Loucy (cell line): ENCODE results near the gene MYRIP.

Experiments used
- CTCF ChIP-seq: fragments of 200-600 bp; sonication (generic); conservative IDR thresholded peaks from 2 replicates; pipeline ENCODE4 v1.5.1; 2014; ENCODE audit warnings: mild to moderate bottlenecking, antibody characterized with exemption, low read length
- EZH2phosphoT487 ChIP-seq: fragments of 200-600 bp; IDR thresholded peaks from 2 replicates; pipeline ENCODE4 v1.6.1; 2018; ENCODE audit warnings: antibody characterized with exemption, mild to moderate bottlenecking, moderate library complexity, borderline replicate concordance

- TF ChIP-seq CTCF (peak; percentile 77), EZH2phosphoT487 (no peak)
These were observed 500.1 kb downstream of the MYRIP start, which contains the start of gene EIF1B for GRCh38 chr3:40309418-40309924.
